Glutamatergic neuron (in vitro differentiated cells): ENCODE measurements around the gene DLL4. TPM values are rescaled to one million over a fixed set of nuclear protein-coding genes. Genes with fewer than 3 reads are reported as not detected.

Source experiments
- DNase-seq: peaks from one replicate; pipeline ENCODE4 v3.0.0; 2022
- H3K27ac Mint-ChIP-seq: one replicate; pipeline ENCODE4 v1.8.0; 2020; ENCODE audit warnings: mild to moderate bottlenecking, mixed read lengths, inconsistent platforms; ENCODE audit not compliant: unreplicated experiment
- H3K27me3 Mint-ChIP-seq: one replicate; pipeline ENCODE4 v1.8.0; 2020; ENCODE audit warnings: mild to moderate bottlenecking, moderate library complexity, mixed read lengths, inconsistent platforms; ENCODE audit not compliant: unreplicated experiment
- H3K36me3 Mint-ChIP-seq: one replicate; pipeline ENCODE4 v1.8.0; 2020; ENCODE audit warnings: mild to moderate bottlenecking, mixed read lengths, inconsistent platforms; ENCODE audit not compliant: unreplicated experiment
- H3K4me1 Mint-ChIP-seq: one replicate; pipeline ENCODE4 v1.8.0; 2020; ENCODE audit warnings: mild to moderate bottlenecking, low read depth, mixed read lengths, inconsistent platforms; ENCODE audit not compliant: unreplicated experiment
- H3K4me3 Mint-ChIP-seq: one replicate; pipeline ENCODE4 v1.8.0; 2020; ENCODE audit warnings: mild to moderate bottlenecking, mixed read lengths, inconsistent platforms; ENCODE audit not compliant: unreplicated experiment
- H3K9me3 Mint-ChIP-seq: one replicate; pipeline ENCODE4 v1.8.0; 2020; ENCODE audit warnings: mild to moderate bottlenecking, moderate library complexity, mixed read lengths, inconsistent platforms; ENCODE audit not compliant: unreplicated experiment
- total RNA-seq: library from RNA; stranded (reverse); fragmentation: NEBNext Ultra II Directional; extraction: Animal tissue kit (Norgen Biotek cat#: 25700); gene quantifications from one replicate; pipeline ENCODE4 v1.2.1, GENCODE V29; 2021; ENCODE audit not compliant: unreplicated experiment
- TF ChIP-seq, protein P1 (sequence below): fragments of 200-600 bp; sonication (generic); IDR thresholded peaks from one replicate; pipeline ENCODE4 v1.5.0; 2021; ENCODE audit not compliant: partially characterized antibody, unreplicated experiment

DLL4 gene
- total RNA-seq, 1 donor from 2014 or later: 12.5 TPM

DNA sequence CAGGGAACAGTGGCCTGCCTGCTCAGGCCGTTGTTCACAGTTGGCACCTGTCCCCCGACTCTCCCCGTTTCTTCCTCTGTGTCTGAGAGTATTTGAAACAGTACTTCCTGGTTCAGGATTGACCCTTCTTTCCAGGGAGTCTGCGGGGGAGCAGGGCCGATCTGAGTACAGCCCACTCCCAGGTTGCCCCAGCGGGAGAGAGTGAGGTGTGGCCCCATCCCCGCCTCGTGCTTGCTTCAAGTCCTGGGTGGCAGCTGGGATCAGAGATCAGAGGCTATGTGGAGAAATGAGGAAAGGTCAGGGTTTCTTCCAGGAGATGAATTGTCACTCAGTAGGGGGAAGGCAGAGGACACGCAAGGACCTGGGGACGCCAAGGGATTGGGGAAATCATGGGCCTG, 6.5 kb upstream of the DLL4 start:
- Mint-ChIP-seq H3K9me3 (peaks cover 26% of the 10 kb centered on the region), H3K4me1 (peaks cover 24% of the 10 kb centered on the region), H3K36me3 (no peaks in the 10 kb centered on the region), H3K27me3 (peaks cover 29% of the 10 kb centered on the region), H3K4me3 (no peak overlapping the region), H3K27ac (no peak overlapping the region)
- TF ChIP-seq, protein P1, sequence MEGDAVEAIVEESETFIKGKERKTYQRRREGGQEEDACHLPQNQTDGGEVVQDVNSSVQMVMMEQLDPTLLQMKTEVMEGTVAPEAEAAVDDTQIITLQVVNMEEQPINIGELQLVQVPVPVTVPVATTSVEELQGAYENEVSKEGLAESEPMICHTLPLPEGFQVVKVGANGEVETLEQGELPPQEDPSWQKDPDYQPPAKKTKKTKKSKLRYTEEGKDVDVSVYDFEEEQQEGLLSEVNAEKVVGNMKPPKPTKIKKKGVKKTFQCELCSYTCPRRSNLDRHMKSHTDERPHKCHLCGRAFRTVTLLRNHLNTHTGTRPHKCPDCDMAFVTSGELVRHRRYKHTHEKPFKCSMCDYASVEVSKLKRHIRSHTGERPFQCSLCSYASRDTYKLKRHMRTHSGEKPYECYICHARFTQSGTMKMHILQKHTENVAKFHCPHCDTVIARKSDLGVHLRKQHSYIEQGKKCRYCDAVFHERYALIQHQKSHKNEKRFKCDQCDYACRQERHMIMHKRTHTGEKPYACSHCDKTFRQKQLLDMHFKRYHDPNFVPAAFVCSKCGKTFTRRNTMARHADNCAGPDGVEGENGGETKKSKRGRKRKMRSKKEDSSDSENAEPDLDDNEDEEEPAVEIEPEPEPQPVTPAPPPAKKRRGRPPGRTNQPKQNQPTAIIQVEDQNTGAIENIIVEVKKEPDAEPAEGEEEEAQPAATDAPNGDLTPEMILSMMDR: no peak
- no peak for DNase-seq

DNA sequence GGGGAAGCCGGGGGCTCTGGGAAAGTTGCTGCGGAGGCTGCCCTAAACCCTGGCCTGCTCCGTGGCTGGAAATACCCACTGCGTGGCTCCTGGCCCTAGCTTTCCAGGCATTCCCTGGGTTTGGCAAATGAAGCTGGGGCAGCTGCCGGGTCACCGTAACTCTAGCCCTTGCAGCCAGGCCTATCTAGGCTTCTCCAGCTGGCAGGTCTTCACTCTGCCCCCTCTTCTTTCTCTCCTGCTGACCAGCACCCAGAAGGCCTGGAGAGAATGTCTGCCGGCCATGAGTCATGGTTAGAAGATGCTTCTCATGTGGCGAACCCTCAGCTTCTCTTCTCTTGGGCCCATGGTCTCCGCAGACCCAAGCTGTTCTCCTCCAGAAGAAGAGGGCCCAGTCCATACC, 5.6 kb upstream of the DLL4 start:
- Mint-ChIP-seq H3K27me3 (peaks cover 29% of the 10 kb centered on the region), H3K4me3 (no peak overlapping the region), H3K4me1 (peaks cover 21% of the 10 kb centered on the region), H3K27ac (no peak overlapping the region), H3K36me3 (no peaks in the 10 kb centered on the region), H3K9me3 (peaks cover 26% of the 10 kb centered on the region)
- DNase-seq: no peak
- TF ChIP-seq, protein P1: no peak

DNA sequence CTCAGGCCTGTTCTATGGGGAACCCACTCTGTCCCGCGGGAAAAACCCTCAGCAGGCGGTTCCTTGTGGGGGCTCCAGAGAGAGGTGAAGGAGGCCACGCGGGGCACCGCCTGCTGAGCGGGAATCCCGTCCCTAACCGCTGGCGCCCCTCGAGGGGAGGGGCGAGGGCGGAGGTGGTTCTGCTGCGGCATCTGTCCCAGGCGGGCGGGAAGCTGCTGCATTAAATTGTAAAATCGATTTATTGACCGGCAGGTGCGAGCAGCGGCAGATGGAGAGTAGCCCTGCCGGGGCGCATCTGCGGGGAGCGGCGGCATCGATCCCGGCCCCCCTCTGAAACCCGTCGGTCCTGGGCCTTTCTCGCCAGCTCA, 3.7 kb upstream of the DLL4 start:
- peaks cover 28% of the 10 kb centered on the region for H3K9me3 Mint-ChIP-seq
- no peaks in the 10 kb centered on the region for H3K36me3 Mint-ChIP-seq
- H3K27me3 Mint-ChIP-seq: peaks cover 26% of the 10 kb centered on the region
- peaks cover 21% of the 10 kb centered on the region for H3K4me1 Mint-ChIP-seq
- peak; percentile 87 for DNase-seq
- H3K4me3 Mint-ChIP-seq: no peak overlapping the region
- peak overlapping the region; percentile 78 for H3K27ac Mint-ChIP-seq
- TF ChIP-seq, protein P1: no peak

DNA sequence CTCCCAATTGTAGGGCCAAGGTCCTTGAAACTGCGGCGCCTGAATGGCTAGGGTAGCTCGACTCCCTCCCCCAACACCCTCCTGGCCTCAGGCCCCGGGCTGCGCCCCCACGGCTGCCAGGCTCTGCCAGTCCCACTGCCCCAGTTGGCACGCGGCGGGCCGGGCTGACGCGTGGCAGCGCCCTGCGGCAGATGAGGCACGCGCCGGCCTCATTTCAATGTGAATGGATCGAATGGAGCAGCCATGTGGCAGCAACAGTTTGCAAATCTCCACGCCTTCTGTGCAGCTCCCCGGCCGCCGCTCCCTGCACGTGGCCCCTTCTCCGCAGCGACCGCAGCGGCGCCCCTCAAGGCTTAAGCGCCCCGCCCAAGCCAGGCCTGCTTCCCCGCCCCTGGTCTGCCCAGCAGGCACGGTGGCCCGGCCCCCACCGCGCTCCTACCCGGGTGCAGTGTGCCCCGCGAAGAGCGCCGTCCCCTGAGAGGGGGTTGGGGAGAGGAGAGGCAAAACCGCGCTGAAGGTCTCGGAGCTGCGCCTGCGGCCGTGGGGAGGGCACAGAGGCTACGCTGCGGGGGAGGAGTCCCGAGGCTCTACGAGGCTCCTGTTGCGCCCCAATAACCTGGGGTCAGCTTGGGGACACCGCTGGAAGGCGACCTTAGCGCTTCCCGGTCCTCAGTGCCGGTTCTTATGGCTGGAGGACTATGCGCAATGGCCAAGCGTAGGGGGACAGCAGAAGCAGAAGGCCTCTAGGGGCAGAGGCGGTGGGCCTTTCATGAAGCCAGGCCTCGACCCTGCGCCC, 3.1 kb upstream of the DLL4 start:
- Mint-ChIP-seq H3K27ac (peak overlapping the region; percentile 92), H3K36me3 (no peaks in the 10 kb centered on the region), H3K27me3 (peaks cover 27% of the 10 kb centered on the region), H3K4me1 (peaks cover 24% of the 10 kb centered on the region), H3K9me3 (peaks cover 28% of the 10 kb centered on the region), H3K4me3 (peak overlapping the region; percentile 84)
- peak; percentile 82 for DNase-seq
- TF ChIP-seq, protein P1: no peak

DNA sequence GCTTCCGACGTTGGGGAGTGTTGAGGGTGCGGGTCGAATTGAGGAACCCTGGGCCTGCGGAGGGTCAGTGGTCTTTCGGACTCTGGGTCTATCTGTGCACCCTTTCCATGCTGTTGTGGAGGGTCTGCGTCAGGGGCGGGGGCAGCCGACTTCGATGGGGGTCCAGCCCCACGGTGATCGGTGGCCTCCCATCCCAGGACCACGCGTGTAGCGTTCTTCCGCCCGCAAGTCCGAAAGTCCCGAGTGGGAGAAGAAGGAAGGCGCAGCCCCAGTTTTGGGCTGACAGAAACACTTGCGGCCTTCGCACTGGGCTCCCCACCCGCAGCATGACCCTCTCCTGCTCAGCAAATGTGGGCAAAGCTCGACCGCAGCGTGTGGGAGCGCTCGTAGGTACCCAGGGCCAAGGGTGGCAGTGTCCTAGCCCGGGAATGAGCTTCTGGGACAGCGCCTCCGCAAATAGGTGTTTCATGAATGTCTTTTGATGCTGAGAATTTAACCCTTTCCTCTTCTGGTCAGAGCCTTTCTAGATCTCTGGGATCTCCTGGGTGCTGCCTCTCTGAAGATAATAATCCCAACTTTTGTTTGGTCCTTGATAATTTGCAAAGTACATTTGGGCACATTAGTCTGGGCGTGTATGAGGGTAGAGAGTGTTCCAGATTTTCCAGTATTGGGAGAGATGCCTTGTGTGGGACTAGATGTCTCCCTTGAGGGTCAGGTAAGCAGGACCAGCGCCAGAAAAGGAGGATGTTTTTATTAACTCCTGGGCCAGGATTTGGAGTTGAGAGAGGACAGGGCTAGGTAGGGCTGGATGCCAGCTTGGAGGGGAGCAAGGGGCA, 2.3 kb upstream of the DLL4 start:
- H3K9me3 Mint-ChIP-seq: peaks cover 28% of the 10 kb centered on the region
- peak overlapping the region; percentile 84 for H3K4me3 Mint-ChIP-seq
- peak overlapping the region; percentile 92 for H3K27ac Mint-ChIP-seq
- no peaks in the 10 kb centered on the region for H3K36me3 Mint-ChIP-seq
- peaks cover 30% of the 10 kb centered on the region for H3K4me1 Mint-ChIP-seq
- DNase-seq: no peak
- H3K27me3 Mint-ChIP-seq: peaks cover 31% of the 10 kb centered on the region
- TF ChIP-seq, protein P1: no peak
